HL-60 (cell line): ENCODE results near the gene KRCC1.

ENCODE experiments used
- DNase-seq, 2 experiments: peaks; one replicate each; pipeline ENCODE4 v3.0.0-alpha.2; 2010 to 2020; ENCODE audit warnings: low read depth in 1 of 2, low spot score in 1 of 2
- H3K27ac ChIP-seq: fragments of 250-450 bp; sonication (Bioruptor Pico); replicated peaks from 2 replicates; pipeline ENCODE4 v1.5.1; 2020; ENCODE audit warnings: mild to moderate bottlenecking, moderate library complexity
- H3K27me3 ChIP-seq: fragments of 250-450 bp; sonication (Bioruptor Pico); 2 replicates; pipeline ENCODE4 v1.5.1; 2021; ENCODE audit warnings: mild to moderate bottlenecking, moderate library complexity; ENCODE audit not compliant: insufficient read depth, poor library complexity, severe bottlenecking
- H3K4me3 ChIP-seq: replicated peaks from 2 replicates; pipeline ENCODE4 v1.5.1; 2011; ENCODE audit warnings: mild to moderate bottlenecking, control low read depth, low read length; ENCODE audit not compliant: insufficient read depth
- CTCF ChIP-seq: IDR thresholded peaks from one replicate; pipeline ENCODE4 v1.5.1; 2011; ENCODE audit warnings: low read length, control low read depth, inconsistent platforms; ENCODE audit not compliant: insufficient read depth
- GABPA ChIP-seq: IDR thresholded peaks from 2 replicates; pipeline ENCODE4 v1.6.1; 2012; ENCODE audit warnings: low read depth
- POLR2AphosphoS5 ChIP-seq: IDR thresholded peaks from 2 replicates; pipeline ENCODE4 v1.6.1; 2012; ENCODE audit warnings: low read depth
- REST ChIP-seq: IDR thresholded peaks from 2 replicates; pipeline ENCODE4 v1.6.1; 2012; ENCODE audit warnings: low read depth; ENCODE audit not compliant: insufficient replicate concordance
- SPI1 ChIP-seq: IDR thresholded peaks from 2 replicates; pipeline ENCODE4 v1.6.1; 2012; ENCODE audit warnings: low read depth, mild to moderate bottlenecking, borderline replicate concordance

Gene KRCC1

DNA sequence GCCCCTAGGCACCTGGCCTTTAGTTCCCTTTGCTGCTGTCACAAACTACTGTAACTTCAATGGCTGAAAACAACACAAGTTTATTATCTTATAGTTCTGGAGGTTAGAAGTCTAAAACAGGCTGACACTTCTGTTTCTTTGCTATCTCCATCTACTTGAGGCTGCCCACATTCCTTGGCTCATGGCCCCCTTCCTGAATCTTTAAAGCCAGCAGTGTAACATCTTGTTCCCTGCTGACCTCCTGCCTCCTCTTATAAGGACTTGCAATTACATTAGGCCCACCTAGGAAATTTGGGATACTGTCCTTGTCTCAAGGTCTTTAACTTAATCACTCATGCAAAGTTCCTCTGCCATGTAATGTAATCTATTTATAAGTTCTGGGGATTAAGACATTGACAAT lies 18.6 kb upstream of the KRCC1 start:
- Histone ChIP-seq H3K4me3 (no peak overlapping the region), H3K27ac (peak overlapping the region; percentile 38; the same call in 1 of the 2 replicates), H3K27me3 (no peaks in the 10 kb centered on the region)
- TF ChIP-seq POLR2AphosphoS5 (no peak), SPI1 (no peak), GABPA (no peak), CTCF (no peak), REST (no peak)
- no peak for DNase-seq

DNA sequence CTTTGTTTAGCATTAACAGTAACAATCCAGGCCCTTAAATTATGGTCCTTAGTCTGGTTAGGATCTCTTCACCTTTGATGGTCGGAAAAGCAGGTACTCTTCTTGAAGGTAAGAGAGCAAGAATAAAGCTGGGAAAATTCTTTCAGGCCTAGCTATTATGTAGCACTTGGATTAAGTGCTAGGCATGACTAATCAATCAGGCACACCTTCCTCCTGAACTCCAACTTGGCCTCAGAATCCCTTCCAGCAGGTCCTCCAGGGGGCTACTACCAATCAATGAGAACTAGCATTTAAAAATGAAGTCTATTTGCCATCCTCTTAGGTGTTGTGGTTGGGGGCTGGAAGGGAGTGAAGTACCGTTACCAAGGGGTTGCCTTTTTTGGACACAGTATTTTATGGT lies 15.8 kb upstream of the KRCC1 start:
- Histone ChIP-seq H3K27ac (no peak overlapping the region), H3K4me3 (no peak overlapping the region), H3K27me3 (no peaks in the 10 kb centered on the region)
- TF ChIP-seq REST (no peak), POLR2AphosphoS5 (no peak), GABPA (no peak), CTCF (no peak), SPI1 (no peak)
- DNase-seq: no peak

DNA sequence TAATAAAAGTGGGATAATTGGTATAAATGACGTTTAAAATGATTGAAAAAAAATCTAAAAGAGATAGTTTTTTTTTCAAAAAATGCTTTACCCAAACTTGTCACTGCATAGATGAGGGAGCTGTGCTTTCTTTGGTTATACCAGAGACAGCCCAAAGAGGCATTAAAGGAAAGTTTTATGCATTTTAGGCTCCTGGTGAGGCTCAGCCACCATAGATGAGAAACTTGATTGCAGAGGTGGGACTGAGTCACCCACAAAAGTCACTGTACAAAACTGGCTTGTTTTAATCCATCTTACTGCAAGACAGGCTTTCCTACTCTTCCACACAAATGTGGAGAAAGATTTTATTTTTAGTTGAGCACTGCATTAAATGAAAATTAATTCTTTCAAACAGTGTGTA lies 14.5 kb upstream of the KRCC1 start:
- no peak overlapping the region for H3K4me3 ChIP-seq
- TF ChIP-seq SPI1 (no peak), POLR2AphosphoS5 (no peak), REST (no peak), GABPA (no peak), CTCF (no peak)
- no peak for DNase-seq
- no peaks in the 10 kb centered on the region for H3K27me3 ChIP-seq
- no peak overlapping the region for H3K27ac ChIP-seq
